HepG2 (cell line): ENCODE data around the gene CRYBA2. TPM values are rescaled to one million over a fixed set of nuclear protein-coding genes. Genes with fewer than 3 reads are reported as not detected.
A peak's percentile ranks its signal among the peaks of the same experiment; 100 is the strongest.

Source experiments
- BATF2 ChIP-seq: sonication (generic); formaldehyde crosslinking; IDR thresholded peaks from 2 replicates; pipeline ENCODE4 v1.8.0; 2022; ENCODE audit warnings: mild to moderate bottlenecking, missing genetic modification reagents, moderate library complexity
- BCL3 ChIP-seq: sonication (generic); formaldehyde crosslinking; IDR thresholded peaks from 2 replicates; pipeline ENCODE4 v1.5.1; 2020; ENCODE audit warnings: mild to moderate bottlenecking, missing genetic modification reagents, moderate library complexity
- CBX5 ChIP-seq: sonication (generic); formaldehyde crosslinking; IDR thresholded peaks from 2 replicates; pipeline ENCODE4 v1.4.0; 2020; ENCODE audit warnings: missing genetic modification reagents, borderline replicate concordance
- HES4 ChIP-seq: sonication (generic); formaldehyde crosslinking; IDR thresholded peaks from 2 replicates; pipeline ENCODE4 v1.9.0; 2021; ENCODE audit warnings: mild to moderate bottlenecking, missing genetic modification reagents, borderline replicate concordance
- MLXIP ChIP-seq: sonication (generic); formaldehyde crosslinking; IDR thresholded peaks from 2 replicates; pipeline ENCODE4 v1.9.0; 2021; ENCODE audit warnings: missing genetic modification reagents, borderline replicate concordance
- MXI1 ChIP-seq: IDR thresholded peaks from 3 replicates; pipeline ENCODE4 v1.6.1; 2012; ENCODE audit warnings: low read depth, low read length, inconsistent platforms, borderline replicate concordance
- MYC ChIP-seq: sonication (generic); formaldehyde crosslinking; IDR thresholded peaks from 2 replicates; pipeline ENCODE4 v1.9.0; 2021; ENCODE audit warnings: missing genetic modification reagents, borderline replicate concordance
- PAWR ChIP-seq: sonication (generic); formaldehyde crosslinking; IDR thresholded peaks from 2 replicates; pipeline ENCODE4 v1.4.0; 2020; ENCODE audit warnings: missing genetic modification reagents, mild to moderate bottlenecking, borderline replicate concordance
- SALL2 ChIP-seq: sonication (generic); formaldehyde crosslinking; IDR thresholded peaks from 2 replicates; pipeline ENCODE4 v1.8.1; 2023; ENCODE audit warnings: mild to moderate bottlenecking, missing genetic modification reagents, inconsistent platforms
- TAF1 ChIP-seq: sonication (generic); formaldehyde crosslinking; IDR thresholded peaks from 2 replicates; pipeline ENCODE4 v1.4.0; 2020; ENCODE audit warnings: missing genetic modification reagents
- ZBTB7B ChIP-seq: sonication (generic); formaldehyde crosslinking; IDR thresholded peaks from 2 replicates; pipeline ENCODE4 v1.4.0; 2020; ENCODE audit warnings: missing genetic modification reagents
- ZFP1 ChIP-seq: IDR thresholded peaks from 2 replicates; pipeline ENCODE4 v1.6.1; 2016
- ZFP91 ChIP-seq: sonication (generic); formaldehyde crosslinking; IDR thresholded peaks from 2 replicates; pipeline ENCODE4 v1.9.0; 2022; ENCODE audit warnings: missing genetic modification reagents, mild to moderate bottlenecking, borderline replicate concordance
- ZKSCAN8 ChIP-seq: IDR thresholded peaks from 2 replicates; pipeline ENCODE4 v1.6.1; 2016; ENCODE audit warnings: borderline replicate concordance, missing genetic modification reagents, missing compliant biosample characterization
- ZNF234 ChIP-seq: sonication (generic); formaldehyde crosslinking; conservative IDR thresholded peaks from 2 replicates; pipeline ENCODE4 v1.5.1; 2020; ENCODE audit warnings: mild to moderate bottlenecking, missing genetic modification reagents
- ZNF24 ChIP-seq: fragments of 450-650 bp; IDR thresholded peaks from 2 replicates; pipeline ENCODE4 v1.6.1; 2017; ENCODE audit warnings: antibody characterized with exemption, mild to moderate bottlenecking
- ZNF256 ChIP-seq: sonication (generic); formaldehyde crosslinking; conservative IDR thresholded peaks from 2 replicates; pipeline ENCODE4 v1.4.0; 2020; ENCODE audit warnings: missing genetic modification reagents
- ZNF446 ChIP-seq: sonication (generic); formaldehyde crosslinking; IDR thresholded peaks from 2 replicates; pipeline ENCODE4 v1.5.0; 2020; ENCODE audit warnings: mild to moderate bottlenecking, missing genetic modification reagents
- ZNF569 ChIP-seq: sonication (generic); formaldehyde crosslinking; IDR thresholded peaks from 2 replicates; pipeline ENCODE4 v1.5.0; 2020; ENCODE audit warnings: mild to moderate bottlenecking, missing genetic modification reagents, moderate library complexity, borderline replicate concordance
- ZNF570 ChIP-seq: sonication (generic); formaldehyde crosslinking; IDR thresholded peaks from 2 replicates; pipeline ENCODE4 v1.4.0; 2020; ENCODE audit warnings: mild to moderate bottlenecking, missing genetic modification reagents, borderline replicate concordance
- ZNF614 ChIP-seq: IDR thresholded peaks from 2 replicates; pipeline ENCODE4 v1.6.1; 2018; ENCODE audit warnings: missing biosample characterization, missing genetic modification reagents, inconsistent platforms, borderline replicate concordance
- ZNF619 ChIP-seq: sonication (generic); formaldehyde crosslinking; IDR thresholded peaks from 2 replicates; pipeline ENCODE4 v1.4.0; 2020; ENCODE audit warnings: mild to moderate bottlenecking, missing genetic modification reagents
- ZNF720 ChIP-seq: sonication (generic); formaldehyde crosslinking; IDR thresholded peaks from 2 replicates; pipeline ENCODE4 v1.4.0; 2020; ENCODE audit warnings: missing genetic modification reagents
- ZSCAN25 ChIP-seq: sonication (generic); formaldehyde crosslinking; IDR thresholded peaks from 2 replicates; pipeline ENCODE4 v1.8.0; 2022; ENCODE audit warnings: mild to moderate bottlenecking, missing genetic modification reagents
- polyA plus RNA-seq, 8 experiments: library from polyadenylated mRNA; depleted of rRNA in 3 of 8; stranded (reverse) in 7 of 8; unstranded in 1 of 8; fragments of >200 nt; fragmentation: Illumina TruSeq in 4 of 8; extraction: Trizol in 4 of 8; gene quantifications; 2 replicates each; pipeline versions ENCODE4 v1.2.1 to v1.2.3, GENCODE V29; 2011 to 2016; ENCODE audit warnings: low read depth in 4 of 8, missing spikeins in 1 of 8, mixed read lengths in 1 of 8; ENCODE audit not compliant: insufficient read depth in 1 of 8
- total RNA-seq, 5 experiments: library from RNA; depleted of rRNA; stranded (reverse); fragments of >200 nt; fragmentation: Illumina TruSeq; extraction: Trizol; gene quantifications; 2 replicates each; pipeline ENCODE4 v1.2.3, GENCODE V29; 2016; ENCODE audit warnings: low read depth in 1 of 5

The CRYBA2 gene
- total and polyA plus RNA-seq, 2 of the 13 experiments (the other 11 are each of a cell fraction or from before 2014, with no cell fraction given): not detected

- 0 out of 2 replicates have a peak, but pooled peaks have one; percentile 41 for TF ChIP-seq ZBTB7B (CRISPR knock-in tag)
- no peak for TF ChIP-seq ZFP1 (CRISPR knock-in tag)
- TF ChIP-seq CBX5 (CRISPR knock-in tag): 0 out of 2 replicates have a peak, but pooled peaks have one; percentile 35
- no peak for TF ChIP-seq ZNF24
- TF ChIP-seq ZKSCAN8 (CRISPR knock-in tag): no peak
- no peak for TF ChIP-seq ZFP91
- TF ChIP-seq HES4 (CRISPR knock-in tag): no peak
- TF ChIP-seq BCL3 (CRISPR knock-in tag): 0 out of 2 replicates have a peak, but pooled peaks have one; percentile 53
- no peak for TF ChIP-seq ZNF569 (CRISPR knock-in tag)
- no peak for TF ChIP-seq ZNF256 (CRISPR knock-in tag)
- TF ChIP-seq ZNF234 (CRISPR knock-in tag): no peak
- 0 out of 3 replicates have a peak, but pooled peaks have one; percentile 25 for TF ChIP-seq MXI1
- TF ChIP-seq TAF1 (CRISPR knock-in tag): no peak
- TF ChIP-seq ZNF446 (CRISPR knock-in tag): no peak
- TF ChIP-seq MLXIP: no peak
- TF ChIP-seq SALL2: no peak
- no peak for TF ChIP-seq BATF2
- TF ChIP-seq ZNF720: no peak
- TF ChIP-seq ZNF614 (CRISPR knock-in tag): 0 out of 2 replicates have a peak, but pooled peaks have one; percentile 55
- peak; percentile 51 for TF ChIP-seq ZSCAN25 (CRISPR knock-in tag)
- no peak for TF ChIP-seq ZNF619
- TF ChIP-seq ZNF570 (CRISPR knock-in tag): no peak
- TF ChIP-seq MYC (CRISPR knock-in tag): no peak
- no peak for TF ChIP-seq PAWR (CRISPR knock-in tag)
These were observed 10.0 kb upstream of the CRYBA2 start (continued) for GRCh38 chr2:219003267-219003634.
